Measurements from ENCODE around the gene LYVE1. TPM values are rescaled to one million over a fixed set of nuclear protein-coding genes. Genes with fewer than 3 reads are reported as not detected.
"Not testable (repeated sequence)": the region's sequence is repeated elsewhere in the genome, so short reads cannot be mapped to it uniquely, and the experiment has no call there.

LYVE1 gene
- 100 to 1,000 TPM in 1 of 4 donors, 10 to 100 TPM in 3; 66.4 to 147 (median 81.5) TPM for polyA plus RNA-seq (ENCODE audit: insufficient read length in 4 of 4)

GRCh38 chr11:10568486-10568941 is at the start of gene LYVE1:
Gene LYVE1 (minus strand): TSS chr11:10568665. CDS start chr11:10568532, 133 bp downstream.
- DNase-seq (ENCODE audit: low read depth in 4 of 4, low spot score in 3 of 4), result no peak

DNA sequence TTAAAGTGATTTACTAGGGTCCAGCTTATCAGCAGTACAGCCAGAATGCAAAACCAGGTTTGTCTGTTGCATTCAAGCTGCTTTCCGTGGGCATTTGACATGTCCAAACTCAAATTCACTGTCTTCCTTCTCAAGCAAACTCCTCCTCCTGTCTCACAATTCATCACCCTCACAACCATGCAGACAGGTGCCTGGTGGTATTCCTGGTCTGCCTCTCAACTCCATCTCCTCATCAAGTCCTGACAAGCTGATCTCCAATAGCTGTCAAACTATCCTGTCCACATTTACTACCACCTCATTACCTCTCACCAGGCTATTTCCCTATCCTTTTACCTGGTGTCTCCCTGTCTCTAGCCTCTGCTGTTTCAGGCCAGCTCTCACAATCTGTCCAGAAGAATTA is 49.1 kb upstream of the LYVE1 start:
- DNase-seq (ENCODE audit: low read depth in 4 of 4, low spot score in 3 of 4), result no peak

DNA sequence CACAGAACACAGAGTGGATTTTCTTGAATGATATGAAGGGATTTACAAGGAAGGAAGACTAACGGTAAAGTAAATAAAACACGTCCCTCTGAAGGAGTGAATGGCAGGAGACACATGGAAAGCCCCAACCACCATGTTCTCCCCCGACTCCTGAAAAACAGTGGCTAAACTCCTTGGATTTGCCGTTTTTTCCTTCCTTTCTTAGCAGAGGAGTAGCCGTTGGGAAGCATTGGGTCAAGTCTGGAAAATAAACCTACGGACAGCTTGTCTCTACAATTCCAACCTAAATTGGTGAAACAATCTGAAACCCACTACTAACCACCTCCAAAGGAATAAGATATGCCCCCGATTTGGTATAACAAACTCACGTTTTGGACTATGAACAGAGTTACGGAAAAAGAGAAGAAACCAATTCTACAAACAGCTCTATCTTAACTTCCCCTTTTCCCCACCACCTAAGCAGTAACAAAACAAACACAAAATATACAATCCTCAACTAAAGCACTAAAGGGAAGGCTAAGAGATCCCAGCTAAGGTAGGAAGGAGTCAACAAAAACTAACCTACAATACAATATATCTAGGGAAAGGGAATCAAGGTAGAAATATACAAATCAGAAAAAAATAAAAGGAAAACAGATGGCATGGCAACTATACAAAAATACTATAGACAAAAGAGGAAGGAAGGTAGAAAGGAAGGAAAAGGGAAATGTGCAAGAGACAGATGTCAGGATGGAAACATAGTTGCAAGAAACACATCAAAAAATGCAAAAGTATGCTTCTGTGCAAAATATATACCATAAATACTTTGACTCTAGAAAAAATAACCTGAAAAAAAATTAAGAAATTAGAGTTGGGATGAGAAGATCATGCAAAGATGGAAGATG is 43.8 kb upstream of the LYVE1 start:
- DNase-seq (ENCODE audit: low read depth in 4 of 4, low spot score in 3 of 4), result no peak

GRCh38 chr11:10609636-10610035 is 41.2 kb upstream of the LYVE1 start:
- no peak for DNase-seq (ENCODE audit: low read depth in 4 of 4, low spot score in 3 of 4)

DNA sequence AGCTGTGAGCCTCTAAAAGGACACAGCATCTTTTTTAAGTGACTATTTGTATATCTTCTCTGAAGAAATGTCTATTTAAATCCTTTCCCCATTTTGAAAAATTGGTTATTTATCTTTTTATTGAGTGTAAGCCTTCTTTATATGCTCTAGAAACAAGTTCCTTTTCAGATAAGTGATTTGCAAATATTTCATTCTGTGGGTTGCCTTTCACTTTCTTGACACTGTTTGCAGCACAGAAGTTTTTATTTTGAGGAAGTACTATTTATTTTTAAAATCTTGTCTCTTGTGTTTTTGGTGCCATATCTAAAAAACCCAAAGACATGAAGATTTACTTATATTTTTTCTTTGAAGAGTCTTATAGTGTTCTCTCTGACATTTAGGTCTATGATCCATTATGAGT is 40.1 kb upstream of the LYVE1 start:
- no peak for DNase-seq (ENCODE audit: low read depth in 4 of 4, low spot score in 3 of 4)

DNA sequence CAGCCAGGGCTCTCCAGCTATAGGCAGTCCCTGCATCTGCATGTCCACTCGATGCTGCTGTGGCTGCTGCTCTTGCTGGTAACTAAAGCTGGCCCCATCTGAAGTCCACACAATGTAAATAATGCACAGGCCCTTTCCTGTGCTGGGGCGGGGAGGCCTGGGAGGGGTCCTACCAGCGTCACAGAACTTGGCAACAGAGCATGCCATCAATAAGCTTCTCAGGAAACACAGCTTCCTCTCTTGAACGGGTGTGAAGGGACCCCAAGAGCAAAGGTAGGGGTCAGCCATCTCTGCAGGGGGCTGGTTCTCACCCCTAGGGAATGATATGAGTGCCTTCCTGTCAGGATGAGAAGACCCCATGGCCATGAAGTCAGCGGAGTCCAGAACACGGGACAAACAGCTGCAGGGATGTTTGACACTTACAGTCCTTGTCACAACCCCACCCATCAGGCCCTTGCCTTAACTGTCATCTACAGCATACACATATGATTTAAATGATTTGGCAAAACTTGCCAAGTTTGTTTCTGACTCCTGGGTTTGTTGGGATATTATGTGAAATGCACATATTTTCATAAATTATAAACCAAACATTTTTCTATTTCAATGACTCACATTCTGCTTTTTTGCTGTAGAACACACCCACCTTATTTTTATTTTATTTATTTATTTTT is 39.1 kb upstream of the LYVE1 start:
- no peak for DNase-seq (ENCODE audit: low read depth in 4 of 4, low spot score in 3 of 4)

DNA sequence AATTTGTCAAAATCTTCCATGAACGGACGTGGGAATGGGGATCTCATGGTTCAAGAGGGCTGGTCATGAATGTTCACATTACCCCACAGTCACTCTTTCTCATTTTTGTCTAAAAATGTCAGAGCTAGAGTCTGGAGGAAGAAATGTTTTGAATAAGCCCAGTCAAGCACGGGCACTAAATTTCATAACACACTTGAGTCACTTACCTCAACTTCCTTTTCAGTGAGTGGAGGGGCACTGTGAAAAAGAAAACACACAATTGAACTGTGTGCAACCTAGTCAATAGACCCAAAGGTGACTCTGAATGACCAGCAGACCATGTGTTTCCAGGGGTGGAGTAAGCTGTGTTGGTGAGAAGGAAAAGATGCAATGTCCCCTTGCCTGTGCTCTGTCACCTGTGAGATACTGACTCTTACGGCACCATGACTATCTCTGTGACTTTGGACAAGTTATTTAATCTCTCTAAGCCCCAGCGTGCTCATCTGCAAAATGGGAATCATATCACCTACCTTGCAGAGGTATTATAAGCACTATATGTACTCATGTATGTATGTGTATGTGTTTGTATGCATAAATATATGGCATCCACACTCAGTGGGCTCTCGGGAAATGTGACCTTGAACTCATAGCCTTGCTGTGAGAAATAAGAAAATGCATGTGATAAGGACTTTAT is 38.2 kb upstream of the LYVE1 start:
- DNase-seq (ENCODE audit: low read depth in 4 of 4, low spot score in 3 of 4), result no peak

DNA sequence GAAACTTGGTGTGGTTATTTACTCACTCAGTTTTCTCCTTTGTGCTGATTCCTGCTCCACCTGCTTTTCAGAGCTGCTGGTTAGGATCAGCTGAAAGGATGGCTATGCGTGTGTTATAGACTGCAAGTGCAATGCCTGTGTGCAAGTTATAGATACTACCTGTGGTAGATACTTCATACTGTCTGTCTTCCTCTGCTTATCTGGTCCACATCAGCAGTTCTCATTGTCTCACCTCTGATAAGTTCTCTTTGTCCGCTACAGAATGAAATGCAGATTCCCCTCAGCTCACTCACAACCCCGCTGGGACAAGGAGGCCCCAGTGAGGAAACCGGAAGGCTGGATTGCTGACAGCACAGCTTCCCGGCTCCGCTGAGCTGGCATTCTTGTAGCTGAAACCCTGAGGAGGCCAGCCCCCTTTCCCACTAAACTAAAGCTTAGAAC is 37.5 kb upstream of the LYVE1 start:
- no peak for DNase-seq (ENCODE audit: low read depth in 4 of 4, low spot score in 3 of 4)

DNA sequence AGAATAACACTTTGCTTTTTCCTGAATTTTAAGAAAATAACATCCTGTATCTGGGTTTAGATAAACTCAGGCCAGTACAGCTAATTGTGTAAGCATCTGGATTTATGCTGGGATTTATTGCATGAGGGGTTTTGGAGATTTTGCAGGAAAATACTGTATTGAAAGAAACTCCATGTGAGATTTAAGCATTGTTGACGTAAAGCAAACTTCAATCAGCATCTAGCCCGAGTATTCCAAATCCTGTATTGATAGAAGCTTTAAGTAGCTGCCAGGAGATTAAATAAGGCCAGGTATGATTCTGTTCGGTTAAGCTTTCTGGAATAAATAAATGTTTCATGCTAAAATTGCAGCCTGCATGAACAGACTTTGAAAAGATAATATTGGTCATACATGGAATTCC is 36.3 kb upstream of the LYVE1 start:
- no peak for DNase-seq (ENCODE audit: low read depth in 4 of 4, low spot score in 3 of 4)

DNA sequence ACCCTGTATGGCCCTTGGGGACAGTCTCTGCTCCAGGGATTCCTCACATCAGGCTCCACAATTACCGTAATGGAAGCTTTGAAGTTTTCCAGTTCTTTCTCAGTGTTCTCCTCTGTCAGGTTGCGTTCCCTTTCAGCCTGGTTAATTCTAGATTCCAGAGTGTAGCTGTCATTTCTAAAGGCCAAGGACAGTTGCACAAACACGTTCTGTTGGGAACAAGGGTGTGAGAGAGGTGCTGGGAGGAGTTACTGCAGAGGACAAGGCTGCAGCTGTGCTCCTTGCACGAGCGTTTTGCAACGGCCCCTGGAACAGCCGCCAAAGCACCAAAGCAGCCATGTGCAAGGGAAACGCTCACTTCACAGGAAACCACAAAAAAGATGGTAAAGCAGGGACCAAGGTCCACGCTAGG is 35.9 kb upstream of the LYVE1 start:
- no peak for DNase-seq (ENCODE audit: low read depth in 4 of 4, low spot score in 3 of 4)

DNA sequence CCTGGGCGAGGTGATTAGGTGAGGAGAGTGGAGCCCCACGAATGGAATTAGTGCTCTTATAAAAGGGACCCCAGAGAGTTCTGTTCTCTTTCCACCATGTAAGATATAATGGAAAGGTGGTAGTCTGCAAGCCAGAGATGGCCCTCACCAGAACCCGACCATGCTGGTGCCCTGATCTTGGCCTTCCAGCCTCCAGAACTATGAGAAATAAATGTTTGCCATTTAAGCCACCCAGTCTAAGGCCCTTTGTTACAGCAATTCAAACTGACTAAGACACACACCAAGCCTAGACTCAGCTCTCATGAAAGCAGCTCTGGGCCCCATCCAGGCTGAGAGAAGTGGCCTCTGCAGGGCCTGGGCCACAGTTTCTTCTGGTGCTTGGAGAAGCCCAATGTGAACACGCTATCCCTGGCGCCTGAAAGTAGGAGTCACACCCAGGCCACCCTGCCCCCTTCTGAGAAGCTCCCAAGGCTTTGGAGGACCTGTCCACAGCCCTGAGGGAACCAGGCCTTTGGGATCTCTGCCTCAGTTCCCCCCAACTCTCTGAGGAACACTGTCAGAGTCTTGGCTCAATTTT is 35.3 kb upstream of the LYVE1 start:
- DNase-seq (ENCODE audit: low read depth in 4 of 4, low spot score in 3 of 4), result no peak

DNA sequence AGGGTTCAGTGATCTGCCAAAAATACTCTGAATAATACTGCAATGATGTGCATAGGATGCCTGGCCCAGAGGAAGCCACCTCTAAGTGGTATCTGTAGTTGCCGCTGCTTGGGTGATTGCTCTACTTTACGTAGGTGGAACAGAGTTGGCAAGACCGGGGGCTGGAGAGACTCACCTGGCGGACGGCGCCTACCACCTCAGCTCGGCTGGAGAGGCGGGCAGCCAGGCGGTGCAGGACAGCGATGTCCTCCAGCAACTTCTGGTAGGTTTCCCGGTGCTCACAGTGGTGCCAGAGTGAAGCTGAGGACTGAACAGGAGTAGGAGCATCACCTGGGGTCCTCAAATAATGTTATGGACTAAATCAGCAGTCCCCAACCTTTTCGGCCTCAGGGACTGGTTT is 34.5 kb upstream of the LYVE1 start:
- no peak for DNase-seq (ENCODE audit: low read depth in 4 of 4, low spot score in 3 of 4)

DNA sequence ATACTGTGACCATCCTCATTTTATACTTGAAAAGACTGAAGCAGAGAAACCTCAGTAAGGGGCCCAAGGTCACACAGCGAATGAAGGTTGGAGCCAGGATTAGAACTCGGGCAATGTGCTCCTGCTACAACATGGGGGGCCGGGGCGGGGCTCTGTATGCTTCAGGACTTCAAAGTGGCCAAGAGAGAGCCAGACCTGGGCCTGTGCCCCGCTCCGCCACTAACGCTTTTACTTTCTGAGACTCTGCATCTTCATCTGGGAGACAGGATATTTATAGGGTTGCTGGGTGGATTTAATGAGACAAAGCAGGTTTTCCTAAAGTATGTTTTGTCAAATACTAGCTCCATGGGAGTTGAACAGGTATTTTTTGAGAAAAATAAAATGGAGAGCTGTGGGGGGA is 33.9 kb upstream of the LYVE1 start:
- no peak for DNase-seq (ENCODE audit: low read depth in 4 of 4, low spot score in 3 of 4)

DNA sequence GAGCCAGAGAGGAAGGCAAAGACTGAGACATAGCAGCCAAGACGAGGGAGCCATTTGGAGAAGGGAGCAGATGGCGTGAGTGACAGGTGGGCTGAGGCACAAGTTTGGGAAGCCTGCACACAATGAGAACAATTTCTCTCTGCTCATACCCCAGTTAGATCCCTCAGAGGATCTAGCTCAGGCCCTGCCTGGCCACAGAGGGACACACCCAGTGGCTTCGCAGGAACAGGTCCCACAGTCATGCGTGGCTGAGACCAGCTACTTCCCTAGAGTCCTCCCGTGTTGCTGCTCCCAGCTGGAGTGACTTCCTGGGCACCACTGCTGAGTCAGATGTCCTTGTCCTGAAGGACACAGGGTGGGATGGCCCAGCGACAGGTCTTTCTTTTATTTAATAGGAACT is 33.4 kb upstream of the LYVE1 start:
- DNase-seq (ENCODE audit: low read depth in 4 of 4, low spot score in 3 of 4), result no peak

DNA sequence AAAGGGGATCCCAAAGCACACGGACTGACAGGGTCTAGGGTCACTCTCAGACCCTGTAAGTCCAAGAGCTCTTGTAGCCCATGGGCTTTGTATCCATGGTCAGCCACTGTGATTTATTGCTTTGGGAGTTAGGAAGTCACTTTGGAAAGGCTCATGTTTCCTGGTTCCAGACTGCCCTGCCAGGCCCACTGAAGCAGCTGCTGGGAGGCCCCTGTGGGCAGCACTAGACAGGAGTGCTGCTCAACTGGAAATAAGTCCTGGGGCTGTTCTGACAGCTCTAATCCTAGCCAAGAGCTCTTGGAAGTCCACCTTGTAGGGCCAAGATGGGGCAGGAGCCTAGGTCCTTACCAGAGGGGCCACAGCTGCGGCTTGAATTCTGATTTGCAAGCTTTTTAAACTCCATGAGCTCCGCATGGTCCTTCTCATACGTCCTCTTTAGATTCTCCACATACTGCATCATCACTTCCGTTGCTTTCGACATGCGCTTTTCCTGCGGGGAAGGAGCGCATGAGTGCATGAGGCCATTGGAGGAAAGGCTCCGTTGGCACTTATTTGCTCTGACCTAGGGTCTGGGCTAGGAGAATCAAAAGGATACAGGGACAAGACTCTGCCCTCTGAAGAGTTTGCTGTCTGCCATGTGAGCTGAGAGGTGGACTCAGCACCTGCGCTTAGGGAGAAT is 32.2 kb upstream of the LYVE1 start:
- DNase-seq (ENCODE audit: low read depth in 4 of 4, low spot score in 3 of 4), result peak in 1 of 4 donors; percentile 62

- DNase-seq (ENCODE audit: low read depth in 4 of 4, low spot score in 3 of 4), result no peak
Measured at GRCh38 chr11:10599388-10600175, 31.1 kb upstream of the LYVE1 start.

DNA sequence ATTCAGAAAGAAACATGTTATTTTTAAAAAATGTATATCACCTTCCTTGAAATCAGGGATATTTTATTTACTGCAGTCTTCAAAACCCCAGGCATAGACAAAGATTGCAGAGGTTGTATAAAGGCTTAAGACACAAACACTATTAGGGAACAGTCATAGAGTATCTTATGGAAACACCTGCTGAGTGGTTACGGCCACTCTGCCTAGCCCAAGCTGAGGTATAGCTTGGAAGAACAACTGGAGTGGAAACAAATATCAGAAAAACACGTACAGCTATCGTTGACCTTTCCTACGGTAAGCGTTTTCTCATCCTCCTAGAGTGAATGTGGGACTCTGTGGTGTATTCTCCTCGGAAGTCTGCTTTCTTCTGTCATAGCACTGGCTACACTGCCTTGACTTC is 30.4 kb upstream of the LYVE1 start:
- no peak for DNase-seq (ENCODE audit: low read depth in 4 of 4, low spot score in 3 of 4)

- no peak for DNase-seq (ENCODE audit: low read depth in 4 of 4, low spot score in 3 of 4)
Measured at GRCh38 chr11:10597877-10598351, 29.4 kb upstream of the LYVE1 start.

DNA sequence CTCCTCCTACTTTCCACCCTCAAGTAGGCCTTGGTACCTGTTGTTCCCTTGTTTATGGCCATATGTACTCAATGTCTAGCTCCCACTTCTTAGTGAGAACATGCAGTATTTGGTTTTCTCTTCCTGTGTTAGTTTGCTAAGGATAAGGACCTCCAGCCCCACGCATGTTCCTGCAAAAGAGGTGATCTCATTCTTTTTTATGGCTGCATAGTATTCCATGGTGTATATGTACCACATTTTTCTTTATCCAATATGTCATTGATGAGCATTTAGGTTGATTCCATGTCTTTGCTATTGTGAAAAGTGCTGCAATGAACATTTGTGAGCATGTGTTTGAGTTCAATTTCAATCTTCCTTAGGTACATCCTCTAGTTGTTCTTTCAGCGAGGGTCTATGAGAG is 27.4 kb upstream of the LYVE1 start:
- DNase-seq (ENCODE audit: low read depth in 4 of 4, low spot score in 3 of 4), result not testable (repeated sequence)
